ENCODE data around the gene PRAMEF26.
"Not testable (repeated sequence)": the region's sequence is repeated elsewhere in the genome, so short reads cannot be mapped to it uniquely, and the experiment has no call there.

The PRAMEF26 gene

GRCh38 chr1:13155909-13156308, at the start of gene PRAMEF26:
PRAMEF26 (minus strand) TSS chr1:13156009; CDS start chr1:13153095, 2,914 bp downstream.
- not testable (repeated sequence) for H3K9me3 ChIP-seq (ENCODE audit: control insufficient read depth in 2 of 2, low read length in 2 of 2); H3K9ac ChIP-seq (ENCODE audit: low read length in 2 of 2); H3K27me3 ChIP-seq (ENCODE audit: control insufficient read depth in 1 of 2, insufficient read depth in 2 of 2, low read length in 2 of 2); H3K36me3 ChIP-seq (ENCODE audit: control insufficient read depth in 2 of 2, insufficient read depth in 2 of 2, low read length in 2 of 2); H3K4me3 ChIP-seq (ENCODE audit: low read length in 2 of 2); H3K4me1 ChIP-seq (ENCODE audit: control insufficient read depth, insufficient read depth, low read length); H3K27ac ChIP-seq (ENCODE audit: low read length)

- H3K9ac ChIP-seq (ENCODE audit: low read length in 2 of 2); H3K4me1 ChIP-seq (ENCODE audit: control insufficient read depth, insufficient read depth, low read length); H3K9me3 ChIP-seq (ENCODE audit: control insufficient read depth in 2 of 2, low read length in 2 of 2); H3K4me3 ChIP-seq (ENCODE audit: low read length in 2 of 2); H3K27me3 ChIP-seq (ENCODE audit: control insufficient read depth in 1 of 2, insufficient read depth in 2 of 2, low read length in 2 of 2); H3K27ac ChIP-seq (ENCODE audit: low read length); H3K36me3 ChIP-seq (ENCODE audit: control insufficient read depth in 2 of 2, insufficient read depth in 2 of 2, low read length in 2 of 2): not testable (repeated sequence)
Measured at GRCh38 chr1:13201309-13201708, 45.5 kb upstream of the PRAMEF26 start, which contains the start of gene PRAMEF13. PRAMEF13 (minus strand) TSS chr1:13201409; CDS start chr1:13199589, 1,820 bp downstream.

DNA sequence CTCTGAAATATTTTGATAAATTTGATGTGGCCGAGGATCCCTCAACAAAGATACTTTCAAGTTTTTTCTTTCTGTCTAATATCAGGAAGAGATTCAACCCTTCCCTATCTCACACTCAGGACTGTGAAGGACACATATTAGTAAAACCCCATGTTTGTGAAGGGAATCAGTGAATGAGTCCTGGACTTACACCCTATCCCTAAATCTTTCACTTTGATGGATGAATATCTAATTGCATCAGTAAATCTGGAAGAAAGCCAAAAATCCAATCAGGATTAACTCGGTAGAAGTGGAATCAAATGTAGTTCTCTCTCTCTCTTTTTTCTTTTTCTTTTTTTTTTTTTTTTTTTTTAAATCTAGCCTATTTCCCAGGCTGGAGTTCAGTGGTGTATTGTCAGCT, 15.7 kb upstream of the PRAMEF26 start, which contains the start of gene PRAMEF9:
Gene PRAMEF9 (plus strand): TSS at position 301 of the 400 bp plus-strand sequence. CDS start 3,433 bp downstream, outside the sequence.
- not testable (repeated sequence) for H3K4me3 ChIP-seq (ENCODE audit: low read length in 2 of 2); H3K9me3 ChIP-seq (ENCODE audit: control insufficient read depth in 2 of 2, low read length in 2 of 2); H3K27ac ChIP-seq (ENCODE audit: low read length); H3K36me3 ChIP-seq (ENCODE audit: control insufficient read depth in 2 of 2, insufficient read depth in 2 of 2, low read length in 2 of 2); H3K9ac ChIP-seq (ENCODE audit: low read length in 2 of 2); H3K4me1 ChIP-seq (ENCODE audit: control insufficient read depth, insufficient read depth, low read length); H3K27me3 ChIP-seq (ENCODE audit: control insufficient read depth in 1 of 2, insufficient read depth in 2 of 2, low read length in 2 of 2)

DNA sequence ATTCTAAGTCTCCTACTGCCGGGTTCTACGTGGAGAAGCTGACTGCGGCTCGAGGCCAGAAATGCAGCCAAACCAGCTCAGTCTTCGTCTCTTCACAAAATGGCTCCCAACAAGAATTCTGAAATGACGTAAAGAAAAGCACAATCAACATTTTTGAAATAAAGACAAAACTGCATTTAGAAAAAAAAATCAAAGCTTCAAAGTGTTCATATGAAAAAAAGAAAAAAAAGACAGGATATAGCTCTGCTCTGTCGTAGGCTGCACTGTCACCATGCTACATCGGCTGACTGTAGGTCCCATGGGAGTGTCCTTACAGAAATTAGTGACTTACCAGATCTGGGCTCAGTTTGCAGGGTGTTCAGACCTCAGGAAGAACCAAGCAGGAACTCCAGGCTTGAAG, 9.7 kb upstream of the PRAMEF26 start, which contains the start of gene HNRNPCL4:
Gene HNRNPCL4 (minus strand): TSS at position 101 of the 400 bp plus-strand sequence. CDS start 164 bp downstream, outside the sequence.
- not testable (repeated sequence) for H3K9me3 ChIP-seq (ENCODE audit: control insufficient read depth in 2 of 2, low read length in 2 of 2); H3K9ac ChIP-seq (ENCODE audit: low read length in 2 of 2); H3K4me3 ChIP-seq (ENCODE audit: low read length in 2 of 2); H3K27me3 ChIP-seq (ENCODE audit: control insufficient read depth in 1 of 2, insufficient read depth in 2 of 2, low read length in 2 of 2); H3K4me1 ChIP-seq (ENCODE audit: control insufficient read depth, insufficient read depth, low read length); H3K36me3 ChIP-seq (ENCODE audit: control insufficient read depth in 2 of 2, insufficient read depth in 2 of 2, low read length in 2 of 2); H3K27ac ChIP-seq (ENCODE audit: low read length)

DNA sequence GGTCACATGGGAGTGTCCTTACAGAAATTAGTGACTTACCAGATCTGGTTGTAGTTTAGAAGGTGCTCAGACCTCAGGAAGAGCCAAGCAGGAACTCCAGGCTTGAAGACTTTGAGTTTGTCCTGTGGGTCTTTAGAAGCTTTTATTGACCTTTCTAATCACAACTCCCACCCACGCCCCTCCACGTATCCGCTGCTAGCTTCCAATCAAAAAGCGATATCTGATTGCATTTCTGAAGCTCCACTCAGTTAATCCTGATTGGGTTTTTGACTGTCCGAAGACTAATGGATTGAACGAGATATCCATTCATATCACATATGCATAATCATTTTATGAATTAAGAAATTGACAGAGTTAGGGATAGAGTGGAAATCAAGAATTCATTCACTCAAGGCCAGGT, 39.1 kb downstream of the PRAMEF26 start, which contains the start of gene HNRNPCL2:
Gene HNRNPCL2 (minus strand): TSS at position 101 of the 400 bp plus-strand sequence. CDS start 454 bp downstream, outside the sequence.
- H3K27me3 ChIP-seq (ENCODE audit: control insufficient read depth in 1 of 2, insufficient read depth in 2 of 2, low read length in 2 of 2); H3K4me1 ChIP-seq (ENCODE audit: control insufficient read depth, insufficient read depth, low read length); H3K4me3 ChIP-seq (ENCODE audit: low read length in 2 of 2); H3K9ac ChIP-seq (ENCODE audit: low read length in 2 of 2); H3K9me3 ChIP-seq (ENCODE audit: control insufficient read depth in 2 of 2, low read length in 2 of 2); H3K27ac ChIP-seq (ENCODE audit: low read length); H3K36me3 ChIP-seq (ENCODE audit: control insufficient read depth in 2 of 2, insufficient read depth in 2 of 2, low read length in 2 of 2): not testable (repeated sequence)
